Amniotic epithelial cell (primary cell): ENCODE results near the gene CREG1.
"Not testable (repeated sequence)": the region's sequence is repeated elsewhere in the genome, so short reads cannot be mapped to it uniquely, and the experiment has no call there.

ENCODE experiments used
- DNase-seq: peaks from one replicate; pipeline ENCODE4 v3.0.0-alpha.2; 2010; ENCODE audit warnings: low read depth

CREG1 gene

DNA sequence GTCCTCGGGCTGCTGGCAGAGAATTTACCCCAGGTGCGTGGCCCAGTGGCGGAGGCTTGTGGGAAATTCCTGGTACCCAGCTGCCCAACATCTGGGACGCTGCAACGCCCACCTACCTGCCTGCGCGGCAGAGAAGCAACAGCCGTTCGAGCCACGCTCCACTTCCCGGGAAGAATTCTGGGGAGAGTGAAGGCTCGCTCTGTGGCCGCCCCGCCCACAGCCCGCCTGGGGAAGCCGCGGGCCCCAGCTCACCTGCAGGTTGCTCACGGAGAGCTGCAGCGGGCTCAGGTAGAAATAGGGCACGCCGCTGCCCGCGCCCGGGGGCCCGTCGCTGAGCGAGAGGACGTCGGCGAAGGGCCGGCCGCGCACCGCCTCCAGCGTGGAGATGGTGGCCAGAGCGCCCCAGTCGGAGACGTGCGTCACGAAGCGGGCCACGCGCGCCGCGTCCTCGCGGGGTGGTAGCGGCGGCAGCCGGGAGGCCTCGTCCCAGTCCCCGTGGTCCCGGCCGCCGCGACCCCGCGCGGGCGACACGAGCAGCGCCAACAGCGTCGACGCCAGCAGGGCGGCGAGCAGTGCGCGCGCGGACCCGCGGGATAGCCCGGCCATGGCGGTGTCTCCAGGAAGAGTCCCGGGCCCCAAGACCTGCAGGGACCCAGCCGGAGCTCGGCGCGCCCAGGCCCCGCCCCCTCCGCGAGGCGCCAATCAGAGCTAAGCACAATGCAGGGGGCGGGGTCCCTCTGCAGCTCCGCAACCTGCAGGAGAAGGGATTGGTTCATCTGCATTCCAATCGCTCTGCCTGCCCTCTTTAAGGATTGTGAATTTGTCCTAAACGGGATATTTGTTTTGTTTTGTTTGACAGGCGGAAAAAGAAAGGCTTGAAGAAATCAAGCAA is at the start of gene CREG1:
TSS of gene CREG1 (minus strand) at position 627 of the 892 bp plus-strand sequence.
- DNase-seq = peak; percentile 86

DNA sequence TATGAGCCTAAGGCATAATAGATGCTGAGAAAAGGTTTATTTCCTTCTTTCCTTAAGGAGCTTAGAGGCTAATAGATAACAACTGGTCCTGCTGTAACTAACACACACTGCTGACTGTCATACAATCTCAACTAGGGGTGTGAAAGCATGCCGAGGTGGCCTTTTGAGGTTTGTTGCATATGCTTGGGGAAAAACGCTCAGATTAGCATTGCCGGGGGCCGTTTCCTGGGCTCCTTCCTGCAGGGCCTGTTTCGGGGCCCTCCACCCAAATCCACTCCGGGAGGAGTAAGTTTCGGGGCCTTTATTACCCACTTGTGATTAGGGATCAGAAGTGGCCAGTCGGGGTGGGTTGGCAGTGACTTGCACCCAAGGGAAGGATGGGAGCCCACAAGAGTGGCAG is 49.3 kb upstream of the CREG1 start:
- no peak for DNase-seq

DNA sequence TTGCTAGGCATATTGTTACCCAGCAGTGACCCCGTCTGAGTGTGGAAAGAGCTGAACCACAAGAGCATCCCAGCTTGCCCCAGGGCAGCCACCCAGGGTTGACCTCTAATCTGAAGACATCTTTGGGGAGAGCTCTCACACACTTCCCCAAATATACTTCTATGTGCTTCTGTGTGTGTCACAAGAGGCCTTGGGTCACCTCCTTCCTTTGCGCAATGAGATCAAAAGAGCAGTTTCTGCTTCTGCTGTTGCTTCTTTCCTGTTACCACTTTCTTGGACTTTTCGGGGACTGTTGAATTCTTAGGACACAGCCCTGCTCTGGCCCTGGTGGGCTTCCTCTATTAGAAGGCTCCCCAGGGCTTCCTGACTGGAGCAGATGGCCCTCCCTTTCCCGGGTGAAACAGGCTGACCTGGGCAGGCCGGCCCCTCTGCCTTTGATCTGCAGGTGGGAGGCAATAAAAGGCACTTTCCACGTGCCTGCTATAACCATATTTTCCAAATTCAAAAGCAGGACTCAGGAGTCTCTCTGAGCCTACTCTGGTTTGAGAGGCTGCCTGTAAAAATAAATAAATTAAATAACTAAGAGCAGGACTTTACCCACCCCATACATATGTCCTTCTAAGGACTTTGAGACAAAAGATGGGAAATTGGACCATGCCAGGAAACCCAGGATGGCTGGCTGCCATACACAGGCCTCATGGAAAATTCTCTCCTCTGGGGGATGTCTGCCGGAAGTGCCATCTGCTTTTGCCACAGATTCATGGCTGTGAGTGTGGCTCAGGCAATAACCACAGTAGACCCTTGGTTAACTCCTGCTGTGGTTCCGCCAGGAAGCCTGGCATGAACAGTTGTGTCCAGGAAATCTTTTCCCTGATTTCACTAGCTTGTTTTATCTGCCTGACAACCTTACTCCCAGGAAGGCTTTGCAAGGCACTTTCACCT is 48.2 kb upstream of the CREG1 start:
- DNase-seq = no peak

DNA sequence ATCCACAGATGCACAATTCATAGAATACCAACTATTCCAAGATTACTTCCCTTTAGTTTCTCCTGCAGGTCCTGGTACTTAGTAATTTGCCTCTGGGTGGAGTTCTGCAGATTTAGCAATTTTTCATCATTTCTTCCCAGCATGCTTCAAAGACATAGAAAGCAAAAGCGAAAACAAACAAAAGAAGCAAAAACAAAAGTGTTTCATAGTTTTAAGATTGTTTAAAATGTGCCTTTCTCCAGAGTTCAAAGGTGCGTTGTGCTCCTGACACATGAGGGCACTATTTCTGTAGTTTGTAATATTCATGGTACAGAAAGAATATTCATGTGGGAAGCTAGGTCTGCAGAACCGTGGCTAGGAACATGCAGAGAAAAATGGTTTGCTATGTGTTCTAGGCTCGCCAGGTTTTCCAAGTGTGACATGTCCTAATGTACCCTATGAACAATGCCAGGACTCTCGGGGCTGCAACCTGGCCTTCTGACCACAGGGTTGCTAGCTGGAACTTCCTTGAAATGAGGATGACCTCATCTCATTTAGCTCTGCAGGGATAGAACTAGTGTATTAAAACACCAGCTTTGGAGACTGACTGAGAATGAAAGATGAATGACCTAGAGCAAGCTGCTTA is 46.5 kb upstream of the CREG1 start:
- peak; percentile 83 for DNase-seq

DNA sequence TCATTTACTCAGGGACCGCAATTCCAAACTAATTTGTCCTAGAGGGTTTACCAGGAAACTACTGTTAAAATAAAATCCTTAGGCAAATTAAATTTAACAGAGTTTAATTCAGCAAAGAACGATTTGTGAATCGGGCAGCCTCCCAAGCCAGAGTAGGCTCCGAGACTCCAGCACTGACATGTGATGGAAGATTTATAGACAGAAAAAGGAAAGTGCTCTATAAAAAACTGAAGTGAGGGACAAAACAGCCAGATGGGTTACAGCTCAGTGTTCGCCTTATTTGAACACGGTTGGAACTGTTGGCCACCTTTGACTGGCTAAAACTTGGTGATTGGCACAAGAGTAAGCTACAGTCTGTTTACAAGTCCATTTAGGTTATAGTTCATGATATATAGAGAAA is 41.3 kb upstream of the CREG1 start:
- DNase-seq = no peak

DNA sequence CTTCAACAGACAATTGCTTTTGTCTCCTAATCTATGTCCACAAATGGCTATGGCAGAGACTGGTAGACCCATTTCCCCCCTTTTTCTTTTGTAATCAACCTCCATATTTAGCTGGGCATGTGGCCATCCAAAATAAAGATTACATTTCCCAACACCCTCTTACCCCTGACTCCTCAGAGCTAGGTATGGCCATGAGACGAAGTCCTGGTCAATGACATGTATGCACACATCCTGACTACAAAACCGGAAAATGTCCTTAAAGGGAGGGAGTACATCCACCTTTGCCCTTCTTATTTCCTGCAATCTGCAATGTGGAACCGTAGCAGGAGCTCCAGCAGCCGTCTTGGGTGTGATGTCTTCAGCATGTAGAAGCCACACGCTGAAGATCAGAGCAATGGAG is 40.3 kb upstream of the CREG1 start:
- DNase-seq = no peak

DNA sequence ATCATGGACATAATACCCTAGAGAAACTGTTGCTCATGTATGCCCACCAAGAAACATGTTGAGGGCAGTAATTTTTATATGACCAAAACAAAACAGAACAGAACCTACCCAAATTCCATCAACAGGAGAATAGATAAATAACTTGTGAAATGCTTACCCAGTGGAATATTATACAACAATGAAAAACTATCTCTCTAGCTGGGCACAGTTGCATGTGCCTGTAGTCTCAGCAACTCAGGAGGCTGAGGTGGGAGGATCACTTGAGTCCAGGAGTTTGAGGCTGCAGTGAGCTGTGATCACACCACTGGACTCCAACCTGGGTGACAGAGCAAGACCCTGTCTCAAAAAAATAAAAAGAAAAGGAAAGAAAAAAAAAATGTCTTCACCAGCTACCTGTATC is 38.9 kb upstream of the CREG1 start:
- no peak for DNase-seq

DNA sequence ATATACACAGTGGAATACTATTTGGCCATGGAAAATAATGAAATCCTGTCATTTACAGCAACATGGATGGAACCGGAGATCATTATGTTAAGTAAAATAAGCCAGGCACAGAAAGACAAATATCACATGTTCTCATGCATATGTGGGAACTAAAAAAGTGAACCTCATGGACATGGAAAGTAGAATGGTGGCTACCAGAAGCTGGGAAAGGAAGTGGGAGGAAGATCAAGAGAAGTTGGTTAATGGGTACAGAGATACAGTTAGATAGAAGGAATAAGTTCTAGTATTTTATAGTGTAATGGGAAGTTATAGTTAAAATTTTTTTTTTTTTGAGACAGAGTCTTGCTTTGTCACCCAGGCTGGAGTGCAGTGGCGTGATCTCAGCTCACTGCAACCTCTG is 34.8 kb upstream of the CREG1 start:
- no peak for DNase-seq

DNA sequence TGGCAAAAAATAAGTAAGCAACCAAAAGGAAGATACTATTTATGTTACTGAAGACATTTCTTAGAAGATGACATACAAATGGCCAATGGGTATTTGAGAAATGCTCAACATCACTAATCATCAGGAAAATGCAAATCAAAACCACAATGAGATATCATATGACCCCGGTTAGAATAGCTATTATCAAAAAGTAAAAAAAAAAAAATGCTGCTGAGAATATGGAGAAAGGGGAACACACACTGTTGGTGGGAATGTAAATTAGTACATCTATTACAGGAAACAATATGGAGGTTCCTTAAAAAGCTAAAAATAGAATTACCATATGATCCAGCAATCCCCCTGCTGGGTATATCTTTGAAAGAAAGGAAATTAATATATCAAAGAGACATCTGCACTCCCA is 34.3 kb upstream of the CREG1 start:
- no peak for DNase-seq

DNA sequence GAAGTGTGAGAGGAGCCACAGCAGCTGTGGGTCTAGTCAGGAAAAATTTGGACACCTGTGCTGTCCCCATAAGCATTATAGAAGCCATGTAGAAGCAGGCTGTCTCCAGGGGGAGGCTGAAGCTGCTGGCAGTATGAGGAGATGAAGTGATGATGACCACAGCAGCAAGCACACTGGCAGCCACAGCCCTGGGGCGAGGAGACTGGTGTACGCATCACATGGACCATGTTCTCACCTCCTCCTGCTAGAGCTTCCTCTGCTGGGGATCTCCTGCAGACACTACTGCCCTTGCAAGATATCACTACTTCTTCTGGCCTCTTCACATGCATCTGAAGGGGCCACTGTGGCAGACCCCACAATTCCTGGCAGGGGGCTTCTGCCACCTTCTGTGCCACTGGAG is 33.8 kb upstream of the CREG1 start:
- DNase-seq = no peak

DNA sequence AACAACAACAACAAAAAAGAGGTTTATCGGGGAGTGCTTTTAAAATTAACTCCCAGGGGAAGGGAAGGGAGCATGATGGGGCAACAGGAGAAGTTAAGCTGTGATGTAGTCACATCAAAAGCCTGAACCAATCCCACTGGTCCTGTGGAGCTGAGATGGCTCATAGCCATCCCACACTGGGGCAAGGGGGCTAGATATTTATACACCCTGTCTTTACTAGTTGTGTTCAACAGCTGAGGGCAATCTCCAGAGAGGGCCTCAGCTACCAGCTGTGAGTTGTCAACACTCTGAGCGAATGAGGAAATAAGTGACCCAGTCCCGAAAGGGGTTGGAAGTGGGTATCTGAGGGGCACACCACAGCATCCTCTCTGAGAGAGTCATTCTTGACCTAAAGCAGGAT is 31.0 kb upstream of the CREG1 start:
- no peak for DNase-seq

DNA sequence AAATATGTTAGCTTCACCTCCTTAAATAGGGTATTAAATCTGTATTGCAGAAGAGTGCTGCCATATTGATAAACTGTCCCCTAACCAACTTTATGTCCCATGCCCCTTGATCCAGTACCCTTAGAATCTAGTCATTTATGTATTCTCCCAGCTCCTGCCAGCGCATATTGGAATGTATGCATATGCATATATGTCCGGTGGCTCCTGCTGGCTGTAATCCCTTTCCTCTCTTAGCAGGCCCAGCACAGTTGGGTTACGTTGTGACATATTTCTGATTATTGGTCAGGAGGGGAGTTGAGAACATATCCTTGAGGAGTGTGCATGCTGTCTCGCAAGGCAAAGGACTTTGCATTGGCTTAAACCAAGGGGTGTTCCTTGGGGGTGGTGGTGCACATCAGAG is 29.2 kb upstream of the CREG1 start:
- no peak for DNase-seq

DNA sequence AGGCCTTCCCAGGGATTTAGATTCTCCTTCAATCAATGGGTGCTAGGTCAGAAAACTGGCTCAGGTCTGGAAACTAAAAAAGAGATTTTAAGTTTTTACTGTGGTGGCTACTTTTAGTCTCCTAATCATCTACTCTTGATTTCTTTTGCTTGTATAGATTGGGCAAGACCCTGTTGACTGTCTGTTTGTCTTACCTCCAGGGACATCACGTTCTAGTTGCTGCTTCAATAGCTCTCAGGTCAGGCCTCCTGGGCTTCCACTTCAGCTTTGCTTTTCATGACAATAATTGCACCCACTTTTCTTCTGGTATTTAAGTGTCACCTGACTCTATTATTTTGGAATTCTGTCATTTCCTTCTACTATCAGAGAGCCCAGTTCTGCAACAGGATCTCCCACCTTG is 28.5 kb upstream of the CREG1 start:
- no peak for DNase-seq

DNA sequence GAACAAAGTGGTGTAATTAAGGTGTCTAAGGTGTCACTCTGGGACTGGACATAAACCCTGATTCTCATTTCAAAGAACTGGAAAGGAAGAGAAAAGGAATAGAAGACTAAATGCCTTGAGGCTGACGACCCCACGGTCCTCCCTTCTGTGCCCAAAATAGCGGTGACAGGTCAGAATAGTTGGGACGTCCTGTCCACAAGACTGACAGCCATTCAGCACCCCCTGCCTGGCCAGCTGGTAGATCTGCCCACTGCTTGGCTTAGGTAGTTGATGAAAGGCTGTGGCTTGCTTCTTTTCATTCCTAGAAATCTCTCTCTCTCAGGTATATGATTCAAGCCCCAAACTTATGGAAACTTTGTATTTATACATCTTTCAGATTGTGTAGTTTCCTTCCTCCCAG is 26.4 kb upstream of the CREG1 start:
- no peak for DNase-seq

DNA sequence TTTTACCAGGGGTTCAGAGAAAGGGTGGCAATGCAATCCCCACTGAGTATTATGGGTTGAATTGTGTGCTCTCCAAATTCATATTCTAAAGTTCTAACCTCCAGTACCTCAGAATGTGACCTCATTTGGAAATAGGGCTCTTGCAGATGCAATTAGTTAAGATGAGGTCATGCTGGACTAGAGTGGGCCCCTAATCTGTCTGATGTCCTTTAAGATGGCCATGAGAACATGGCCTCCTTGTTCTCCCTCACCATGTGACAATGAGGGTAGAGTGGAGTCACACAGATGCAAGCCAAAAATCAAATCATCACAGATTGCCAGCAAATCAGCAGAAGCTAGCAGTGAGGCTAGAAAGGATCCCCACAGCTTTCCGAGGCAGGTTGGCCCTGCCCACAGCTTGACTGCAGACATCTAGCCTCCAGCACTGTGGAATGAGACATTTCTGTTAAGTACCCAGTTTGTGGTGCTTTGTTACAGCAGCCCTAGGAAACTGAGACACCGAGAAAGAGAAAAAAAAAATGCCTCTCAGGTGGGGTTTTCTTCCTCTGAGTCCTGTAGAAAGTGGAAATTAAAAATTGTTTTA is 25.5 kb upstream of the CREG1 start:
- DNase-seq = no peak

DNA sequence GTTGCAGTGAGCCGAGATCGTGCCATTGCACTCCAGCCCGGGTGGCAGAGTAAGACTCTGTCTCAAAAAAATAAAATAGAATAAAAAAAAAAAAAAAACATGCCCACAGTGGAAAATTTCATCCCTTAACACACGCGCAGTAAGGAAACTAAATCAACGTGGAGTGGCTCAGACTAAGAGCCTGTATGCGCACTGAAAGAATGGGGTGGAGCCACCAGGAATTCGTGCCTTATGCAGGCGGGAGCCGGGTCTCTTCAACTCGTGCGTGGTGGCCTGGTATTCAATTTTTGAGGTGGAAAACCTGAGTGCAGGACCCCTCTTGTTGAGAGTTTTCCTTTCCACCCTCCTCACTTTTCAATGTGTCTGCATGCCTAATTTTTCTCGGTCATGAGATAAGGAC is 22.1 kb upstream of the CREG1 start:
- DNase-seq = no peak

DNA sequence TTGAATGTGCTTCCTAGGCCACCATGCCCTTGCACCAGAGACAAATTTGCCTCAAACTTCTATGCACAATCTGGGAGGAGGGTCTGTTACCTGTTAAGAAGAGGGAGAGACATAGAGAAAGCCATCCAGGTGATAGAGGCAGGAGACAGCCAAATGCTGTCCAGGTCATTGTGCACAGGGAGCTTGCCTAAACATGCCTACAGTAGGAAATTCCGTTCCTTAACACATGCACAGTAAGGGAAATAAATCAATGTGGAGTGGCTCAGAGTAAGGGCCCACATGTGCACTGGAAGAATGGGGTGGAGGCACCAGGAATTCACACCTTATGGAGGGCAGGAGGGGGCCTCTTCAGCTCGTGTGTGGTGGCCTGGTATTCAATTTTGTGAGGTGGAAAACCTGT is 19.5 kb upstream of the CREG1 start:
- DNase-seq = no peak

DNA sequence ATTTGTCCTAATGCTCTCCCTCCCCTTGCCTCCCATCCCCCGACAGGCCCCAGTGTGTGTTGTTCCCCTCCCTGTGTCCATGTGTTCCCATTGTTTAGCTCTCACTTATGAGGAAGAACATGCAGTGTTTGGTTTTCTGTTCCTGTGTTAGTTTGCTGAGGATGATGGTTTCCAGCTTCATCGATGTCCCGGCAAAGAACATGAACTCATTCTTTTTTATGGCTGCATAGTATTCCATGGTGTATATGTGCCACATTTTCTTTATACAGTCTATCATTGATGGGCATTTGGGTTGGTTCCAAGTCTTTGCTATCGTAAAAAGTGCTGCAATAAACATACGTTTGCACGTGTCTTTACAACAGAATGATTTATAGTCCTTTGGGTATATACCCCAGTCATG is 17.1 kb upstream of the CREG1 start:
- not testable (repeated sequence) for DNase-seq

DNA sequence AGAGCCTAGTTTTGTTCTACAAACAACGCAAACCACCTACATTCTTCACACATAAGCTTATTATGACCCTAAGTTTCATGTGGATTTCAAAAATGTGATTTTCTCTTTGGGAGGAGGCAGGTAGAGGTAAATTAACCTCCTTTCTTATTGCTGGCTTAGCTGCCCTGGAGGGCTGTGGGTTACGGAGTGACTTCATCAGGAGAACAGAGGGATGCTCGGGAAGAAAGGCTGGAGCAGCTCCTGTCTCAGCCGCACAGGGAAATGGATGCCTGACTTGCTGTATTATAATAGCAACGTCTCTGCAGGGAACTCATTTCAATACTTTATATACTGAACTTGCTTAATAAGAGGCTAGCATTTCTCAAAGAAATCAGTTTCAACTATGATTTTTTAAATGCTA is 14.1 kb upstream of the CREG1 start:
- no peak for DNase-seq

DNA sequence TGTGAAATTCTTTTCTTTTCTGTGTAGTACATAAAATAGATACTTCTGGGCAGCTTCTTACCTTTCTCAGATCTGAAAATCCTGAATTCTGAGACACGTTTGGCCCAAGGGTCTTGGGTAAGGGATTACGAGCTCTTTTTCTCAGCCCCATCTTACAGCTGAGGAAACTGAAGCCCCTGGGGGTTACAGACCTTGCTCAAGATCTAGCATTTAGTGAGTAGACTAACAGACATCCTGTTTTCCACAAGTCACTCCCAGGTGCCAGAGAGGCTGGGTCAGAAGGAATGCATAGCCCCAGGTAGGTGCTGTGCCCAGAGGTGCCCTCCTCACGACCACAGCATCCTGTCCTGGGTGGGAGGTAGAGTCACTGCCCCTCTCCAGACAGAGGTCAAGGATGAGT is 13.2 kb upstream of the CREG1 start:
- DNase-seq = no peak

DNA sequence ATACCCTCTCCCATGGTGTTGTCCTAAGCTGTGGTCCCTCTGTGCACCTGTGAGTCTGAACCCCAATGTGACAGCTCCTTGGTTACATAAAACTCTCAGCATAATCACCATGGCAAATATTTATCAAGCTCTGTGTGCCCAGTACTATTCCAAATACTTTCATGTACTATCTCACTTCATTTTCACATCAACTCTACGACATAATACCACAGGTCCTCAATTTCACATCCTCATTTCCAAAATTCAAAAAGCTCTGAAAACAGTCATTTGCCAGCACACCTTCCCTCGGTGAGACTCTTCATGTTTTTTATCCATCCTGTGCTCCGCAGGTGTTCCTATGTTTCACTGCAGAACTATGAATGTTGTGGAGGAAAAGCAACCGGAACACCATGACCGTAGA is 12.4 kb upstream of the CREG1 start:
- DNase-seq = no peak

DNA sequence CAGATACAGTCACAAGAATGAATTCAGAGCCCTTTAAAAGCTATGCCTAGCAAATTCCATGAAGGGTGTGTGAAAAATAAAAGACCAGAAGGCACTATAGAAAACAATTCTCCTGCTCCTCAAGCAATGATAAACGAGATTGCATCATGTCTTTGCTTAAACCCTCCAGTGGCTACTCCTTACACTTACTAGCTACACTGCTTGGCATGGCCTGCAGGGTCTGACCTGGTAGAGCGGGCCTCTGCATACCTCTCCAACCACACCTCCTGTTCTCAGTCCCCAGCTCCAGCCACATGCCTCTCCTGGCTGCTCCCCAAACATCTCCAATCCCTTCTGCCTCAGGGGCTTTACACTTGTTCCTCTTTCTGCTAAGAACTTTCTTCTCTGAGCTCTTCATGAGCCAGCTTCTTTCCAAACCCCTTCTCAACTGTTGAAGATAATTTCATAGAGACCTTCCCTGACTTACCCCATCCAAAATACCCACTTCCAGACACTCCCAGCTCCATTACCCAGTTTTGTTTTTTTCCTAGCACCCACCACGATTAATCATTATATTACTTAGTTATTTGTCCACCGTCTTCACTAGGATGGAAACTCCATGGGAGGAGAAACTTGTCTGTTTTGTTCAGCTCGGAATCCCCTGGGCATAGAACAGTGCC is 11.2 kb upstream of the CREG1 start:
- DNase-seq = peak; percentile 45
